CD4-positive, alpha-beta T cell treated with Interleukin-2 at 100 ng/mL for 4 hours (primary cell): ENCODE measurements around the gene CEP41.
A peak's percentile ranks its signal among the peaks of the same experiment; 100 is the strongest.

Experiments used
- DNase-seq: peaks from one replicate; pipeline ENCODE4 v3.0.0-alpha.2; 2020; ENCODE audit warnings: low spot score

Gene CEP41

GRCh38 chr7:130369110-130369711, 71.6 kb downstream of the CEP41 start:
- no peak for DNase-seq

GRCh38 chr7:130367836-130368746, 72.7 kb downstream of the CEP41 start:
- DNase-seq = no peak

- peak; percentile 34 for DNase-seq
Observed at GRCh38 chr7:130367088-130367755, 73.6 kb downstream of the CEP41 start.

GRCh38 chr7:130366564-130366963, 74.3 kb downstream of the CEP41 start:
- no peak for DNase-seq

GRCh38 chr7:130365511-130366441, 75.0 kb downstream of the CEP41 start:
- no peak for DNase-seq

GRCh38 chr7:130365088-130365487, 75.7 kb downstream of the CEP41 start:
- DNase-seq = no peak

- DNase-seq = no peak
Observed at GRCh38 chr7:130364451-130364850, 76.4 kb downstream of the CEP41 start.

- no peak for DNase-seq
Observed at GRCh38 chr7:130363026-130363847, 77.6 kb downstream of the CEP41 start.

- no peak for DNase-seq
Observed at GRCh38 chr7:130362251-130362816, 78.5 kb downstream of the CEP41 start.

GRCh38 chr7:130361681-130362080, 79.1 kb downstream of the CEP41 start:
- DNase-seq = no peak

- no peak for DNase-seq
Observed at GRCh38 chr7:130360518-130360917, 80.3 kb downstream of the CEP41 start.

GRCh38 chr7:130359276-130359857, 81.4 kb downstream of the CEP41 start:
- DNase-seq = no peak

GRCh38 chr7:130358471-130358870, 82.3 kb downstream of the CEP41 start:
- DNase-seq = no peak

- no peak for DNase-seq
Observed at GRCh38 chr7:130356876-130357611, 83.8 kb downstream of the CEP41 start.

- DNase-seq = no peak
Observed at GRCh38 chr7:130356121-130356875, 84.5 kb downstream of the CEP41 start.

GRCh38 chr7:130353196-130353595, 87.6 kb downstream of the CEP41 start:
- no peak for DNase-seq

- no peak for DNase-seq
Observed at GRCh38 chr7:130352194-130353074, 88.4 kb downstream of the CEP41 start.

- DNase-seq = no peak
Observed at GRCh38 chr7:130351791-130352090, 89.1 kb downstream of the CEP41 start.
